Central memory CD4-positive, alpha-beta T cell (primary cell): ENCODE measurements around the gene PSME1.

Source experiments
- DNase-seq: peaks from one replicate; pipeline ENCODE4 v3.0.0; 2022

Gene PSME1

DNA sequence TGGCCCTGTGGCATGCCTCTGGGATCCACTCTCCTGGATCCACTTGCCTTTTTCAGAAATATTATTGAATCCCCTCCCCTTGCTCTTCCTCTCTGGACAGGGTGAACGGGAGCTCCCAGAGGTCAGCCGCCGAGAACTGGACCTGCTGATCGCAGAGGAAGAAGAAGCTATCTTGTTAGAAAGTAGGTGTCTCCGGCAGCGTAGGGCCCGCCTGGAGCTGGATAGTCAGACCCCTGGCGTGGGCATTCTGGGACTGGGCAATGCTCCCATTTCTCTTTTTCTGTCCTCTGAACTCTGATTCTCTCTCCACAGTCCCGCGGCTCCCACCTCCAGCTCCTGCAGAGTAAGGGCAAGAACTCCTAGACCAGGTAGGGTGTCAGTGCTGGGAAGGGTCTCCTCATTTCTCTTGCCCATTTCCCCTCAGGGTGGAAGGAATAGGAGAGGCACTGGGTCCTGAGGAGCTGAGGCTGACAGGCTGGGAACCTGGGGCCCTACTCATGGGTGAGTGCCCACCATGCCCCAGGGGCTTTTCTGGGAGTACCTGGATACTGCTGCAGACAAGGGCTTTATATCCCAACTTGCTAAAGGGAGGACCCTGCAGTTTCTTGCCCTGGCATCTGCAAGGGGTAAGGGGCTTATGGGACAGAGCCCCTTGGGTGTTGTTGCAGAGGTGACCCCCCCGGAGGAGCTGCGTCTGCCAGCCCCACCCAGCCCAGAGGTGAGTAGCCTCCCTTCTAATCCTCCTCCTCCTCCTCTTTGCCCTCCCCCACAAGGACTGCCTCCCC is 41.2 kb downstream of the PSME1 start:
- no peak for DNase-seq

DNA sequence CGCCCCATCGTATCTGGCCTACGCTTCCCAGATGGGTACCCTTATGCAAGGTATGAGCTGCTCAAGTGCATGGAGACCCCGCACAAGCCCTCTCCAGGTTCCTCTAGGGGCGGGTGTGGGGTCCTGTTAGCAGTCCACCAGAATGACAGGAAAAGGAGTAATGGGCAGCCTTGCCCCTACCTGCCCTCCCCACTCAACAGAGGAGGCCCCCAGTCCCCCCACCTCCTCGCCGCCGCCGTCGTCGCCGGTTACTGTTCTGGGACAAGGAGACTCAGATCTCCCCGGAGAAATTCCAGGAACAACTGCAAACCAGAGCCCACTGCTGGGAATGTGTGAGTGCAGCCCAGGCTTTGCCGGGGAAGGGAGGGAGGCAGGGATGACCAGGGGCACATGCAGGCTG is 41.9 kb downstream of the PSME1 start:
- DNase-seq = no peak

DNA sequence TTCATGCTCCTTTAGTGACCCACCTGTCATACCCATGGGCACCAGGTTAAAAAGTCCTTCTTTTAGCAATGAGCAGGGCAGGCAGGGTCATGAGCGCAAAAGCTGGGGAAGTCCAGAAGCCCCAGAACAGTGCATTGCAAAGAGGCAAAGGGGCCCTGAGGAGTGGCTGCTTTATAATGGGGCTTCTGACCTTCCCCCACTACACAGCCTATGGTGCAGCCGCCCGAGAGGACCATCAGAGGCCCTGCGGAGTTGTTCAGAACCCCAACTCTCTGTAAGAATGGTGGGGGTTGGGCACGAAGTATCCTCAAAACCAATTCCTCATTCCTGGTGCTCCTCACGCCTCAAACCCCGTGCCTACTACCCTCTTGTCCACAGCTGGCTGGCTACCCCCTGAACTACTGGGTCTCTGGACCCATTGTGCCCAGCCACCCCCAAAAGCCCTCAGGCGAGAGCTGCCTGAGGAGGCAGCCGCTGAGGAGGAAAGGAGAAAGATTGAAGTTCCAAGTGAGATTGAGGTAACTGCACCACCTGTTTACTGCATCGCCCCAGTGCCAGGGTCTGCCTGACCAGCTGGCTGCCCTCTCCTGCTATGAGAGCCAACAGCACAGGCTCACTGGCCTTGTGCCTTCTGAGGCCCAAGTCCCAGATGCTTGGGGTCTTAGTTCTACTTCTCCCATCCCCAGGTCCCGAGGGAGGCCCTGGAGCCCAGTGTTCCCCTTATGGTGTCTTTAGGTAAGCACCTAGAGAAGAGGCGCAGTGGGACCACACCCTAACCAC is 42.6 kb downstream of the PSME1 start:
- no peak for DNase-seq

DNA sequence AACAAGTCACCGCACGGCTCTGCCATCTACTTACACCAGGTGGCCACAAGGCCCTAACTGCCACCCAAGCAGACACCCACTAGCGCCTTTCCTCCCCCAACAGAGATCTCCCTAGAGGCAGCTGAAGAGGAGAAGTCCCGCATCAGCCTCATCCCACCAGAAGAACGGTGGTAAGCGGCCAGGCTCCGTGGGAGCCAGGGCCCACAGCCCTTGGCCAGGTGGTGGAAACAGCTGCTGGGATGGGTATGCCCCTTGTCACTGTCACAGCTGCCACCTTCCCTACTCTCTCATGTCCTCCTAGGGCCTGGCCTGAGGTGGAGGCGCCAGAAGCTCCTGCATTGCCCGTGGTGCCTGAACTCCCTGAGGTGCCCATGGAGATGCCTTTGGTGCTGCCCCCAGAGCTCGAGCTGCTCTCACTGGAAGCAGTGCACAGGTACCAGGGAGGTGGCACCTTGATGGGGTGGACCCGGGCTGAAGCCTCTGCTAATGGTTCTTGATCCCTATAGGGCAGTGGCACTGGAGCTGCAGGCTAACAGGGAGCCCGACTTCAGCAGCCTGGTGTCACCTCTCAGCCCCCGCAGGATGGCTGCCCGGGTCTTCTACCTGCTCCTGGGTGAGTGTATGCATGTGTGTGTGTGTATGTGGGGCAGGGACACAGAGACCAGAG is 43.4 kb downstream of the PSME1 start:
- no peak for DNase-seq

DNA sequence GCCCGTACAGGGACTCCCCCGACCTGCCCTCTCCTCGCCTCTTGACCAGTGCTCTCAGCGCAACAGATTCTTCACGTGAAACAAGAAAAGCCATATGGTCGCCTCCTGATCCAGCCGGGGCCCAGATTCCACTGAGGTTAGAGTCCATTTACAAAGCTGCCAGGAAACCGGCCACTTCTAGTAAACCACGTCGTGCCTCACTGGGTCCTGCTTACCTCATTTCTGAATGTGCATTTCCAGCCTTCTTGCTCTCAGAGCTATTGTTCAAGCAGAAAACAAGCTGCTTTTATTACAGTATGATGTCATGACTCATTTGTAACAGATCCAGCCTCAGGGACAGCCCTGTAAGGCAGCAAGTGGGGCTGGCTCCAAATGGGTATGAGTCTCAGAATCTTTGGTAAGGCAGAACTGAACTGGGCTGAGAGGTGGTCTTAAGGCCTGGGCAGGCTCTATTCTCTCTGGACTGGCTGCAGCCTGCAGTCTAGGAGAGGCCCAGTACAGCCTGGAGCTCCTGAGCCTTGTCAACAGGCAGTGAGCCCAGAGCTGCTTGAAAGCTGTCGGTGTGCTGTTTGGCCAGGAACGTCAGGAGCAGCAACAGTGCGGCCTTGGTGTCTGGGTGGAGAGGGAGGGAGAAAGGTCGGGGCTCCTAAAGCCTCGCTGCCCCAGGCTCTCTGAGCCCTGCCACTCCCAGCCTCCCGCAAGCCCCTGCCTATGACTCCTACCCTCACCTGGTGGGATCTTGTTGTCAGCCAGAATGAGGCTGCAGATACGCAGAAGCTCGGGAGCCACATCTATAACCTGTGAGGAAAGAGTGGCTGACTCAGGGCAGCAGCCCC is 44.2 kb downstream of the PSME1 start:
- no peak for DNase-seq

DNA sequence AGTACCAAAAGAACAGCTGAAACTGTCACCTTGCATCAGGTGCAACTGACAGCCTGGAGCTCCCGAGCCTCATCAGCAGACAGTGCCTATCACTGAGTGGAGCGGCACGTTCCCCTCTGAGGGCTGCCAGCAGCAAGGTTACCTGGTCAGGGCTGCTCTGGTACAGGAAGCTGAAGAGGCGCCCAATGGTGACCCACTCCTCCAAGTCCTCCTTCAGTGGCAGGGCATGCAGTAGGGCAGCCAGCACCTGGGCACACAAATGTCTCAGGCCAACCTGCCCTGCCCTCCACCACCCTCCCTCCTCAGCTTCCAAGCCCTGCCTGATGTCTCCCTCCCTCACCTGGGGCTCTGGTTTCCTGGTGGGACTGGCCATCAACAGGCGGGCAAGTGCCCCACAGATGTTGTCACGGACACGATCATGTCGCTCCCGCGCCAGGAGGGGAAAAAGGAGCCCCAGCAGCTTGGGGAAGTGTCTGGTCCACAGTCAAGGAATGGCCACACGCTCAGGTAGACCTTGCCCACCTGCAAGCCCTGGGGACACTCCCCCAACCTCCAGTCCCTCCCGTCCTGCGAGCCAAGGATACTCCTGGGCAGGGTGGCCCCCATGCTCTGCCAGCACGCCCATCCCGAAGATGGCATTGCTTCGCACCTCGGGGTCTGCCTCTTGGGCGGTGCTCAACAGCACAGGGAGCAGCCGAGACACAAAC is 45.5 kb downstream of the PSME1 start:
- DNase-seq = no peak

DNA sequence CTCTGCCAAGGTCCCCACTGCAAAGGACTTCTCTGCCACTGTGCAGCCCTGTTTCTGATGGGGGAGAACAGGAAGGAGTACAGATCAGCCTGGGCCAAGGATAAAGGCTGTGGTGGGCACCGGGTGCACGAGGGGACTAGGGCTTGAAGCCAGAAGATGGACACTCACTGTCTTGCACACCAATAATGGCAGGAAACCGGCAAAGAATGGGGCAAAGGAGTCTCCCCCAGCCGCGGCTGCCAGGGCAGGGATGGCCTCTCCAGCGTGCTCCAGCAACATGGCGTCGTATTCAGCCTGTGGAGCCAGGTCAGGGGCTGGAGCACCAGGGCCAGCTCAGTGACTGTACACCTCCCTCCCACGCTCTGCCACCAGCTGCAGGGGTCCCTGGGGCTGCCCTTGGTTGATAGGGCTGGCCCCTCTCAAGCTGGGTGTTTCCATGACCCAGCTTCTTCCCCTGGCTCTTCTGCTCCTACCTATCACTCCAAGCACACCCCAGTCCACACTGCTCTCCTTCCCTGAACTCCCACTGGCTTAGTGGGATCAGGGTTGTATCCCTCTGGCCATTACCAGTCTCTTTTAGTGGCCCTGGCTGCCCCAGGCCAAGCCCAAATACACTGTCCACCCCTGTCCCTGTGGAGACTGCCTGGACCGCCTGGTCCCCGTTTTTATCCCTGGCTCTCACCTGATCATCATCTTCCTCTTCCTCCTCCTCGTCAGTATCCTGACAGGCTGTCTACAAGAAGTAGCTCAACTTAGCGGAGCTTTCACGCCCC is 46.3 kb downstream of the PSME1 start:
- no peak for DNase-seq

DNA sequence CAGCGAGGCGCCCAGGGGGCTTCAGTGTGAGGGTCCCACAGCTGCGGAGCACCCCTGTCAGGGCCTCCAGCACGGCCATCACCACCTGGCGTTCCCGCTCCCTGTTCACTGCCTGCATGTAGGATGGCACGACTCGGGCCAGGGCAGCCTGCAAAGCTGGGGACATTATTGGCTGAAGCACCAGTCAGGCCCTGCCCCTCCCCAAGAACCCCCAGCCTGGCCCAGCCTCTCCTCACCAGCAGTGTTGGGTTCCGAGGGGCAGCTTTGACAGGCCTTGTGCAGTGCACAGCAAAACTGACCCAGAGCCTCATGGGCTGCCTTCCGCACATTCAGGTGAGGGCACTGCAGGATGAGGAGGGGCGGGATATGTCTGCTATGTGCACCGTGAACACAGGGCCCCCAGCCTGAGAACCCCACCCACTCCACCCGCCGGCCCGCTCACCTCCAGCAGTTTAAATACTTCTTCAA is 47.1 kb downstream of the PSME1 start:
- no peak for DNase-seq

DNA sequence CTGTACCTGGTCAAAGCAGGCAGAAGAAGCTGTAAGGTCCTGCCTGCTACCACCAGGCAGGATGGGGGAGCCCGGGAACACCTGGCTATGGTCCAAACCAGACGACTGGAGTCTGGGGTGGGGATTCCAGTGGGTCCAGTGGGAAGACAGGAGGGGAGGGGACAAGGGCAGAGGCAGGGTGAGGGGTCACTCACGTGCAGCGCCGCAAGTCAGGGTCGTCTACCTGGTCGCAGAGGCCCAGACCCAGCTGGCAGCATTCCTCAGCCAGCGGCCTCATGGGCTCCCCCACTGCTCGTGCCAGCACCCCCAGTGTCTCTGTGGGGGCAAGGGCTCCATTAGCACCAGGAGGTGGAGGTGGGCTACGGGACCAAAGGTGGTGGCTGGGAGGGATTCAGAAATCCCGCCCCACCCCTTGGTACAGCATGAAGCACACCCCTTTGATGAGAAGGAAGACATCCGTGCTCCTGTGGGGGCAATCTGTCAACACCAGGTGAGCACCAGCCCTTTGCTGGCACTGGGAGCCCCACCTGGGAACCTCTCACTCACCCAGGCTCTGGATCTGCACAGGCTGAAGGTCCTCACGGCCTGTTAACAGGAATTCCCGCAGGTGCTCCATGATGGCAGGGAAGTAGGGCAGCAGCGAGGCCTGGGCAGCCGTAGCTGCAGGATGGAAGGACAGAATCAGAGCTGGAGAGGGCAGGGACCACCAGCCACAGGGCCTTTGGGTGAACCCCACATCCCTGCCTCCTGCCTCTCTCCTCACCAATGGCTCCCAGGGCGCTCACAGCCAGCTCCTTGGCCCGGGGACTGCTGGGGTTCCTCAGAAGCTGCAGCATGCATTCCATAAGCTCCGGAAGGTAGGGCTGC is 48.3 kb downstream of the PSME1 start:
- DNase-seq = no peak

DNA sequence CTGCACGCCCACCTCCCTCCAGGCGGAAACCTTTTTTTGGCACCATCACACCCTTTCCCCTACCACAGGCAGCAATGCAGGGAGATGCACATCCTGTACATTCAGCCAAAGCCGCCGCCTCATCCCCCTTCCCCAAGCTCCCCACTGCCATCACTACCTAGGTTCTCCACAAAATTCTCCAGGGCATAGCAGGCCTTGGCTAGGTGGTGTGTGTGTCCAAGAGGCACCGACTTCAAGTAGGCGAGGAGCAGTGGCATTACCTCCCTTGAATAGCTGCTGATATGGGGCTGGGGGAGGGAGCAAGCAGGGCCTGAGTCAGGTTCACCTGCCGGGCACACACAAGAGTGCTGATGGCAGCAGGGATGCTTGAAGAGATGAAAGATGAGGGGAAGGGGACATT is 49.0 kb downstream of the PSME1 start:
- no peak for DNase-seq

DNA sequence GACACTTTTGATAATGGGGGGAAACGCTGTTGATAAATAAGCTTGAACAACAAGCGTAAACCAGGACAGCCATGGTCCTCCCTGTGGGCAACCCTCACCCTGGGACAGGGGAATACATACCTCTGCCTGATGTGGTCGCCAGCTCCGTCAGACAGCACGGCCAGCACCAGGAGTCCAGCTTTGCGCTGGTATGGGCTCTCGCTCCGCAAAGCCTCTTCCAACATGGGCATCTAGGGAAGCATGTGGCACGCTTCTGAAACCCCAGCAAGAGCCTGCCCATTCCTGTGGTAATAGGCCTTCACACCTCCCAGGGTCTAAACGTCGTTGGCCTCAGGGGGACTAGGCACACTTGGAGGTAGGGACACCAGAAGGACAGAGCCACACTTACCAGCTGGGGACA is 49.7 kb downstream of the PSME1 start:
- DNase-seq = no peak

DNA sequence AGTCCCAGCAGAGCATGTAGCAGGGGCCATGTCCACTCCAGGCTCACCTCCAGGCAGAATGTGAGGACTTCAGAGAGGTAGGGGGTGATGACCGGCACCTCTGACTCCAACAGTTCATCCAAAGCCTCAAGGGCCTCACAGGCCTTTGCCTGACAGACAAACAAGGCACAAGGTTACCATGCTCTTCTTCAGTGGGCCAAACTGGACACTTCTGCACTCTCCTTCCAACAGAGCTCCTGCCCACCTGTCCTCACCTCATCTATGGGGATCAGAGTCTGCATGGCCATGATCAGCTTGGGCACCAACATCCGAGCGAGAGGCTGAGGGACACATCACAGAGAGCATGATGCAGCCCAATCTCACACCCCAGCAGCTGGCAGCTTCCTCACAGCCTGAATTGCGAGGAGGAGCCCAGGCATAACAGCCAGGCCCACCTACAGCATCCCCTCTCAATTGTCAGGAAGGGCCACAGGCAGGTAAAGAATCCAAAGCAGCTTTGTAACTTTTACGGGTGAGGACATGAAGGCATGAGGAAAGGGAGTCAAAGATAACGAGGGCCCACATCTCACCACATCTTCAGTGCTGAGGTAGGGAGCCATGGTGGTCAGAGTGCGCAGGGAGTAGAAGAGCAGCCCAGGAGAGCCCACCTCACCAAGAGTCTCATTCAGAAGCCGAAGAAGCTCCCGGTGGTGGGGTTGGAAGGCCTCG is 51.0 kb downstream of the PSME1 start:
- DNase-seq = no peak

DNA sequence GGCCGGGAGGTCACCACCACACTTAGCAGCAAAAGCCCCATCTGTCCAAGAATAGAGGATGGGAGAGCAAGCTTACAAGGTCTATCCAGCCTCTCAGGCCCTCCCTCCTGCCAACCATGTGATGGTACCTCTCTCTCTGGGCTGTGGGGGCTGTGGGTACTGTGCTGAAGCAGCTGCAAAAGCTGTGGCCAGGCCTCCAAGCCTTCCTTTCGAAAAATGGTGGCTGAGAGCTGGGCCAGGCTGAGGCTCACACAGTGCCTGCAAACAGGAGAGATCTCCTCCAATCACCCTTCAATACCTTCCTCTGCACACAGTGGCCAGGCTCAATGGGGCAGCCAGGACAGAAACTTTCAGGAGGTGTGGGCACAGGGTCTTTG is 51.5 kb downstream of the PSME1 start:
- DNase-seq = no peak
